ENCODE results near the gene SCP2.

Gene SCP2

GRCh38 chr1:53063744-53064515 is 136.9 kb downstream of the SCP2 start:
- no peak overlapping the region for H3K27ac ChIP-seq (ENCODE audit: low read length)
- no peak overlapping the region for H3K4me2 ChIP-seq (ENCODE audit: insufficient read depth, low read length)
- H3K36me3 ChIP-seq (ENCODE audit: insufficient read depth, low read length): no peaks in the 10 kb centered on the region
- ATAC-seq (ENCODE audit: insufficient read depth, low read depth) (no peak), DNase-seq (no peak)
- H3K4me1 ChIP-seq (ENCODE audit: insufficient read depth, low read length): no peaks in the 10 kb centered on the region
- H3K9me3 ChIP-seq (ENCODE audit: insufficient read depth, low read length, severe bottlenecking): no peaks in the 10 kb centered on the region
- H2AFZ ChIP-seq (ENCODE audit: low read depth, low read length): no peak overlapping the region
- H3K27me3 ChIP-seq (ENCODE audit: insufficient read depth, low read length, poor library complexity): peaks cover 16% of the 10 kb centered on the region
- H3K4me3 ChIP-seq (ENCODE audit: low read depth in 1 of 2, low read length in 2 of 2): no peak overlapping the region
- TF ChIP-seq CTCF (IDR thresholded peaks at IDR 0.05; ENCODE audit: borderline replicate concordance, extremely low read depth, low read length, poor library complexity, severe bottlenecking) (no peak), EZH2 (IDR thresholded peaks at IDR 0.05; ENCODE audit: borderline replicate concordance, low read depth, low read length, severe bottlenecking) (no peak)
- no peaks in the 10 kb centered on the region for H3K79me2 ChIP-seq (ENCODE audit: insufficient read depth, low read length)
- H3K9ac ChIP-seq (ENCODE audit: low read depth, low read length): no peak overlapping the region
- H4K20me1 ChIP-seq (ENCODE audit: insufficient read depth, low read length): no peaks in the 10 kb centered on the region

GRCh38 chr1:53065391-53065790 is 138.3 kb downstream of the SCP2 start:
- Histone ChIP-seq H3K4me2 (ENCODE audit: insufficient read depth, low read length) (no peak overlapping the region), H3K9me3 (ENCODE audit: insufficient read depth, low read length, severe bottlenecking) (no peaks in the 10 kb centered on the region), H4K20me1 (ENCODE audit: insufficient read depth, low read length) (no peaks in the 10 kb centered on the region), H3K4me1 (ENCODE audit: insufficient read depth, low read length) (no peaks in the 10 kb centered on the region), H3K36me3 (ENCODE audit: insufficient read depth, low read length) (no peaks in the 10 kb centered on the region), H3K9ac (ENCODE audit: low read depth, low read length) (no peak overlapping the region), H3K4me3 (ENCODE audit: low read depth in 1 of 2, low read length in 2 of 2) (no peak overlapping the region), H3K27me3 (ENCODE audit: insufficient read depth, low read length, poor library complexity) (peaks cover 11% of the 10 kb centered on the region), H3K27ac (ENCODE audit: low read length) (no peak overlapping the region), H3K79me2 (ENCODE audit: insufficient read depth, low read length) (no peaks in the 10 kb centered on the region), H2AFZ (ENCODE audit: low read depth, low read length) (no peak overlapping the region)
- DNase-seq: no peak
- ATAC-seq (ENCODE audit: insufficient read depth, low read depth): no peak
- TF ChIP-seq CTCF (IDR thresholded peaks at IDR 0.05; ENCODE audit: borderline replicate concordance, extremely low read depth, low read length, poor library complexity, severe bottlenecking): peak; percentile 36
- TF ChIP-seq EZH2 (IDR thresholded peaks at IDR 0.05; ENCODE audit: borderline replicate concordance, low read depth, low read length, severe bottlenecking): no peak

GRCh38 chr1:53066488-53066887 is 139.4 kb downstream of the SCP2 start:
- no peak overlapping the region for H2AFZ ChIP-seq (ENCODE audit: low read depth, low read length)
- no peaks in the 10 kb centered on the region for H3K4me1 ChIP-seq (ENCODE audit: insufficient read depth, low read length)
- no peaks in the 10 kb centered on the region for H3K36me3 ChIP-seq (ENCODE audit: insufficient read depth, low read length)
- H3K4me2 ChIP-seq (ENCODE audit: insufficient read depth, low read length): no peak overlapping the region
- no peaks in the 10 kb centered on the region for H3K79me2 ChIP-seq (ENCODE audit: insufficient read depth, low read length)
- ATAC-seq (ENCODE audit: insufficient read depth, low read depth) (no peak), DNase-seq (no peak)
- H3K27me3 ChIP-seq (ENCODE audit: insufficient read depth, low read length, poor library complexity): peaks cover 3% of the 10 kb centered on the region
- H3K4me3 ChIP-seq (ENCODE audit: low read depth in 1 of 2, low read length in 2 of 2): no peak overlapping the region
- H3K27ac ChIP-seq (ENCODE audit: low read length): no peak overlapping the region
- H3K9ac ChIP-seq (ENCODE audit: low read depth, low read length): no peak overlapping the region
- no peak for TF ChIP-seq CTCF (IDR thresholded peaks at IDR 0.05; ENCODE audit: borderline replicate concordance, extremely low read depth, low read length, poor library complexity, severe bottlenecking)
- no peak for TF ChIP-seq EZH2 (IDR thresholded peaks at IDR 0.05; ENCODE audit: borderline replicate concordance, low read depth, low read length, severe bottlenecking)
- no peaks in the 10 kb centered on the region for H3K9me3 ChIP-seq (ENCODE audit: insufficient read depth, low read length, severe bottlenecking)
- H4K20me1 ChIP-seq (ENCODE audit: insufficient read depth, low read length): no peaks in the 10 kb centered on the region

Data from DND-41 (cell line).